Activated T-helper 1 cell treated with anti-CD3 and anti-CD28 coated beads, Interleukin-12 subunit alpha, Interleukin-12 subunit beta, Interleukin-2, Interleukin-4 antibody, amounts not matched to agents 30 ng/mL and 10 ng/mL and 1 ng/mL, durations not matched to agents 14 hours and 24 hours and 36 hours (primary cell): ENCODE measurements around the gene CC2D1A. TPM values are rescaled to one million over a fixed set of nuclear protein-coding genes. Genes with fewer than 3 reads are reported as not detected.

Source experiments
- DNase-seq: peaks from one replicate; pipeline ENCODE4 v3.0.0; 2021; ENCODE audit warnings: low spot score
- H3K27ac Mint-ChIP-seq: one replicate; pipeline ENCODE4 v1.8.0; 2021; ENCODE audit warnings: mild to moderate bottlenecking, mixed read lengths
- H3K27me3 Mint-ChIP-seq: one replicate; pipeline ENCODE4 v1.8.0; 2022; ENCODE audit warnings: mild to moderate bottlenecking, moderate library complexity, mixed read lengths; ENCODE audit not compliant: insufficient read depth
- H3K36me3 Mint-ChIP-seq: one replicate; pipeline ENCODE4 v1.8.0; 2021; ENCODE audit warnings: low read depth, mixed read lengths
- H3K4me1 Mint-ChIP-seq: one replicate; pipeline ENCODE4 v1.8.0; 2021; ENCODE audit warnings: low read depth, mixed read lengths
- H3K4me3 Mint-ChIP-seq: one replicate; pipeline ENCODE4 v1.8.0; 2021; ENCODE audit warnings: mild to moderate bottlenecking, moderate library complexity, mixed read lengths
- H3K9me3 Mint-ChIP-seq: one replicate; pipeline ENCODE4 v1.8.0; 2021; ENCODE audit warnings: mixed read lengths
- intact Hi-C: fragments of 100-400 bp; cut with micrococcal nuclease; formaldehyde crosslinking; loops from one replicate; pipeline ENCODE4 v1.15.1; 2024
- total RNA-seq: library from RNA; stranded (reverse); gene quantifications from 2 replicates; pipeline ENCODE4 v1.2.3, GENCODE V29; 2022

Gene CC2D1A
- total RNA-seq, 1 donor from 2014 or later: 45.6 TPM

GRCh38 chr19:13957051-13957450, 51.0 kb downstream of the CC2D1A start:
- intact Hi-C loops: no loop called here
- Mint-ChIP-seq H3K27me3 (no peaks in the 10 kb centered on the region), H3K36me3 (peaks cover 19% of the 10 kb centered on the region), H3K27ac (no peak overlapping the region), H3K4me3 (no peak overlapping the region), H3K9me3 (no peaks in the 10 kb centered on the region), H3K4me1 (peaks cover 11% of the 10 kb centered on the region)
- DNase-seq: no peak

- Mint-ChIP-seq H3K4me3 (no peak overlapping the region), H3K9me3 (no peaks in the 10 kb centered on the region), H3K27ac (no peak overlapping the region), H3K4me1 (peaks cover 10% of the 10 kb centered on the region), H3K36me3 (peaks cover 19% of the 10 kb centered on the region), H3K27me3 (no peaks in the 10 kb centered on the region)
- intact Hi-C loops: no loop called here
- no peak for DNase-seq
Measured at GRCh38 chr19:13958043-13958442, 52.0 kb downstream of the CC2D1A start.

- H3K4me3 Mint-ChIP-seq: no peak overlapping the region
- no peak for DNase-seq
- H3K27me3 Mint-ChIP-seq: no peaks in the 10 kb centered on the region
- no peaks in the 10 kb centered on the region for H3K4me1 Mint-ChIP-seq
- intact Hi-C loops: no loop called here
- peaks cover 17% of the 10 kb centered on the region for H3K36me3 Mint-ChIP-seq
- H3K9me3 Mint-ChIP-seq: no peaks in the 10 kb centered on the region
- H3K27ac Mint-ChIP-seq: no peak overlapping the region
Measured at GRCh38 chr19:13959141-13959961, 53.4 kb downstream of the CC2D1A start.

GRCh38 chr19:13959962-13960862, 54.2 kb downstream of the CC2D1A start:
- H3K27me3 Mint-ChIP-seq: no peaks in the 10 kb centered on the region
- no peaks in the 10 kb centered on the region for H3K4me1 Mint-ChIP-seq
- H3K4me3 Mint-ChIP-seq: no peak overlapping the region
- DNase-seq: no peak
- no peaks in the 10 kb centered on the region for H3K9me3 Mint-ChIP-seq
- no peak overlapping the region for H3K27ac Mint-ChIP-seq
- H3K36me3 Mint-ChIP-seq: peaks cover 16% of the 10 kb centered on the region
- intact Hi-C loops: no loop called here

- peak overlapping the region; percentile 63 for H3K27ac Mint-ChIP-seq
- no peaks in the 10 kb centered on the region for H3K4me1 Mint-ChIP-seq
- H3K36me3 Mint-ChIP-seq: peaks cover 16% of the 10 kb centered on the region
- DNase-seq: no peak
- H3K9me3 Mint-ChIP-seq: no peaks in the 10 kb centered on the region
- intact Hi-C loops: no loop called here
- no peak overlapping the region for H3K4me3 Mint-ChIP-seq
- no peaks in the 10 kb centered on the region for H3K27me3 Mint-ChIP-seq
Measured at GRCh38 chr19:13960863-13961784, 55.1 kb downstream of the CC2D1A start.

GRCh38 chr19:13961826-13962698, 56.1 kb downstream of the CC2D1A start:
- Mint-ChIP-seq H3K27me3 (no peaks in the 10 kb centered on the region), H3K36me3 (peaks cover 12% of the 10 kb centered on the region), H3K27ac (no peak overlapping the region), H3K4me1 (no peaks in the 10 kb centered on the region), H3K9me3 (no peaks in the 10 kb centered on the region), H3K4me3 (no peak overlapping the region)
- intact Hi-C loops: no loop called here
- no peak for DNase-seq

GRCh38 chr19:13962699-13963602, 57.0 kb downstream of the CC2D1A start:
- intact Hi-C loops: no loop called here
- H3K9me3 Mint-ChIP-seq: no peaks in the 10 kb centered on the region

GRCh38 chr19:13963603-13964105, 57.7 kb downstream of the CC2D1A start:
- Mint-ChIP-seq H3K9me3 (no peaks in the 10 kb centered on the region), H3K36me3 (peaks cover 12% of the 10 kb centered on the region), H3K27ac (no peak overlapping the region), H3K4me3 (no peak overlapping the region), H3K27me3 (no peaks in the 10 kb centered on the region), H3K4me1 (no peaks in the 10 kb centered on the region)
- no peak for DNase-seq
- intact Hi-C loops: no loop called here

More at GRCh38 chr19:13962699-13963602, 57.0 kb downstream of the CC2D1A start:
- no peak for DNase-seq
- no peaks in the 10 kb centered on the region for H3K27me3 Mint-ChIP-seq
- no peak overlapping the region for H3K4me3 Mint-ChIP-seq
- H3K36me3 Mint-ChIP-seq: peaks cover 12% of the 10 kb centered on the region
- no peak overlapping the region for H3K27ac Mint-ChIP-seq
- no peaks in the 10 kb centered on the region for H3K4me1 Mint-ChIP-seq

GRCh38 chr19:13964776-13965175, 58.8 kb downstream of the CC2D1A start:
- no peak overlapping the region for H3K4me3 Mint-ChIP-seq
- H3K9me3 Mint-ChIP-seq: no peaks in the 10 kb centered on the region
- H3K27ac Mint-ChIP-seq: no peak overlapping the region
- no peak for DNase-seq
- H3K36me3 Mint-ChIP-seq: peaks cover 16% of the 10 kb centered on the region
- intact Hi-C loops: loop anchor here (5.0 kb wide), 1 partner anchor 83 kb away; no protein-coding TSS in a partner anchor
- H3K4me1 Mint-ChIP-seq: no peaks in the 10 kb centered on the region
- H3K27me3 Mint-ChIP-seq: no peaks in the 10 kb centered on the region

GRCh38 chr19:13965377-13965896, 59.4 kb downstream of the CC2D1A start:
- Mint-ChIP-seq H3K4me1 (no peaks in the 10 kb centered on the region), H3K27me3 (no peaks in the 10 kb centered on the region), H3K36me3 (peaks cover 15% of the 10 kb centered on the region), H3K4me3 (no peak overlapping the region), H3K27ac (no peak overlapping the region), H3K9me3 (no peaks in the 10 kb centered on the region)
- DNase-seq: no peak
- intact Hi-C loops: loop anchor here (5.0 kb wide), 1 partner anchor 82 kb away; no protein-coding TSS in a partner anchor
